ENCODE results near the gene MUC15. TPM values are rescaled to one million over a fixed set of nuclear protein-coding genes. Genes with fewer than 3 reads are reported as not detected.

MUC15 gene
- total RNA-seq, 4 donors from 2014 or later = not detected

DNA sequence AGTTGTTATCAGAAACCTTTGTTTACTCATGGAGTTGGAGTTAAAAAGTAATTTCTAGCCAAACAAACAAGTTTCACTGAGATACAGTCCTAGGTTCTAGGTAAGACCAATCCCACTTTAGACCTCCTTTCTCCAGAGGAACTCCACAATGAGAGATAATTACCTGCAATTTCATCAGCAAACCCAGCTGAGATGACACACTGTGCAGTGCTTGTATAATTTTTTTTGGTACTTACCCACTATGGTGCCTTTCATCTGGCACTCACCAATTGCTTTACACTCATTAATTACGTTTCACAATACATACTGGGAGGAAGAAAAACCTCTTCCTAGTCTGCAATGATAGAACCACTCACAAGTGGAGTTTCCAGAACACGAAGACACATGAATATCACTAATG, 1.8 kb upstream of the MUC15 start:
- Histone ChIP-seq H3K9me3 (no peaks in the 10 kb centered on the region), H3K4me3 (no peak overlapping the region), H3K36me3 (no peaks in the 10 kb centered on the region), H3K27ac (no peak overlapping the region), H3K27me3 (no peaks in the 10 kb centered on the region), H3K4me1 (no peaks in the 10 kb centered on the region)
- no peak for DNase-seq (ENCODE audit: low spot score in 2 of 2)
- TF ChIP-seq CTCF (IDR thresholded peaks at IDR 0.05) (no peak), POLR2A (IDR thresholded peaks at IDR 0.05) (no peak), EP300 (IDR thresholded peaks at IDR 0.05) (no peak)
- WGBS, 2 donors = 91% methylated on average over 2 of the region's 2 CpGs

DNA sequence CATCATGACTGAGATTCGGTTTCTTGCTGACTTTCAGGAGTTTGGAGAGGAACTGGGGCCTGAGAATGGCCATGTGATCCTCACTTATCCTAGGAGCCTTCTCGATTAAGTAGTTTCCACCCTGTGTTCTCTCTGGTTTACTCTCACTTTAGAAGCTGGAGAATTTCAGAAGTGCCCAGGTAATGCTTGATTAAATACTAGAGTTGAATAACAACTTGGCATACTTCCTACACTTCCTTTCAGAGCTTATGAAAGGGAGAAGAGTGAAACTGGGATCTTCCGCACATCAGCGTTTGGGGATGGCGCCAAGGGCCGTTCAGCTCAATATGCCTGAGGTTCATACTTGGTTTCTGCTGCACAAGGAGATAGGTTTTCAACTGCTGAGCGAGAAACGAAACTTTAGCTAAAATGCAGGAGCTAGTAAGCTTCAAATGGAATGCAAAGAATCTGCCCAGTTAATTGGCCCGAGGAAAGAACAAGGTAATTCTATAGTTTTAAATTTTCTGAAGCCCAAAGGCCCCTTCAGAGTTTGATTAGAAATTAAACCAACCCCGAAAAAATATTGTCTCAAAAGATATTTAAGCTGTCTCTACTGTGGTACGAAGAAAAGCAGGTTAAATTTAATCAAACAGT, 823 bp upstream of the MUC15 start:
- Histone ChIP-seq H3K9me3 (no peaks in the 10 kb centered on the region), H3K4me3 (no peak overlapping the region), H3K27me3 (no peaks in the 10 kb centered on the region), H3K27ac (no peak overlapping the region), H3K36me3 (no peaks in the 10 kb centered on the region), H3K4me1 (no peaks in the 10 kb centered on the region)
- DNase-seq (ENCODE audit: low spot score in 2 of 2) = no peak
- TF ChIP-seq POLR2A (IDR thresholded peaks at IDR 0.05) (no peak), EP300 (IDR thresholded peaks at IDR 0.05) (no peak), CTCF (IDR thresholded peaks at IDR 0.05) (no peak)
- whole genome bisulfite sequencing, 2 donors = 79 to 81% methylated on average over 11 of the region's 11 CpGs

GRCh38 chr11:26569646-26570045, 2.4 kb downstream of the MUC15 start:
- Histone ChIP-seq H3K27me3 (no peaks in the 10 kb centered on the region), H3K4me1 (no peaks in the 10 kb centered on the region), H3K4me3 (no peak overlapping the region), H3K9me3 (no peaks in the 10 kb centered on the region), H3K36me3 (no peaks in the 10 kb centered on the region), H3K27ac (no peak overlapping the region)
- no peak for DNase-seq (ENCODE audit: low spot score in 2 of 2)
- no peak for TF ChIP-seq CTCF (IDR thresholded peaks at IDR 0.05)
- no peak for TF ChIP-seq EP300 (IDR thresholded peaks at IDR 0.05)
- 73 to 83% methylated on average over 2 of the region's 2 CpGs for WGBS, 2 donors

- WGBS, 2 donors = 46 to 54% methylated on average over 4 of the region's 4 CpGs
- Histone ChIP-seq H3K27ac (no peak overlapping the region), H3K9me3 (no peaks in the 10 kb centered on the region), H3K4me3 (no peak overlapping the region), H3K36me3 (no peaks in the 10 kb centered on the region), H3K27me3 (no peaks in the 10 kb centered on the region), H3K4me1 (no peaks in the 10 kb centered on the region)
- no peak for TF ChIP-seq POLR2A (IDR thresholded peaks at IDR 0.05)
- TF ChIP-seq CTCF (IDR thresholded peaks at IDR 0.05) = no peak
- TF ChIP-seq EP300 (IDR thresholded peaks at IDR 0.05) = no peak
- no peak for DNase-seq (ENCODE audit: low spot score in 2 of 2)
Observed at GRCh38 chr11:26558190-26558589, 13.9 kb downstream of the MUC15 start.

DNA sequence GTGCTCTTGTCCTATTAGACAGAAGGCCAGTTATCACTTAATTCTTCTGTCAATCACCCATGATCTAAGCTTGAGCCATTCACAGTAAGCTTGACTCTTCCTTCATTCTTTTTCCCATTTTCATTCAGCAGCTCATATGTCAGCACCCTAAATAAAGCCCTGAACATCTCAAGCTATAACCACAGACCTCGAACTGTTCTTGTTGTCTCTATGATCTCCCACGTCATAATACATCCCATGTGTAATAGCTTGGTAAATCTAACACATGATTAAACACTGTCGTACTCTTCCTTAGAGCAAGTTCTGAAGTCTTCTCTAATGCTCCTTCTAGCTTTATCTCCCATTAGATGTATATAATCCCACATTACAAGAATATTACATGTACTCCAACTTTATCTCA, 14.4 kb downstream of the MUC15 start:
- H3K27me3 ChIP-seq = no peaks in the 10 kb centered on the region
- no peaks in the 10 kb centered on the region for H3K9me3 ChIP-seq
- WGBS, 2 donors = 43 to 50% methylated on average over 3 of the region's 3 CpGs
- H3K4me3 ChIP-seq = no peak overlapping the region
- no peaks in the 10 kb centered on the region for H3K36me3 ChIP-seq
- no peak overlapping the region for H3K27ac ChIP-seq
- no peak for TF ChIP-seq EP300 (IDR thresholded peaks at IDR 0.05)
- TF ChIP-seq CTCF (IDR thresholded peaks at IDR 0.05) = no peak
- no peak for TF ChIP-seq POLR2A (IDR thresholded peaks at IDR 0.05)
- H3K4me1 ChIP-seq = no peaks in the 10 kb centered on the region
- no peak for DNase-seq (ENCODE audit: low spot score in 2 of 2)
